B cell (primary cell): ENCODE data around the gene SLC13A4.

Source experiments
- CTCF ChIP-seq: fragments of 200-600 bp; IDR thresholded peaks from one replicate; pipeline ENCODE4 v1.8.0; 2022; ENCODE audit warnings: antibody characterized with exemption, mild to moderate bottlenecking
- EZH2 ChIP-seq: IDR thresholded peaks from 2 replicates; pipeline ENCODE4 v1.6.1; 2012; ENCODE audit warnings: borderline replicate concordance, low read depth, mild to moderate bottlenecking, moderate library complexity, low read length; ENCODE audit not compliant: insufficient read depth, poor library complexity, severe bottlenecking

GRCh38 chr7:135666156-135666555 lies 61.8 kb downstream of the SLC13A4 start:
- TF ChIP-seq CTCF (no peak), EZH2 (no peak)
